GM03348 (cell line): ENCODE data around the gene SNX8.
"Not testable (repeated sequence)": the region's sequence is repeated elsewhere in the genome, so short reads cannot be mapped to it uniquely, and the experiment has no call there.

Experiments used
- DNase-seq: peaks from one replicate; pipeline ENCODE4 v3.0.0; 2012; ENCODE audit warnings: low spot score

The SNX8 gene, protein sequence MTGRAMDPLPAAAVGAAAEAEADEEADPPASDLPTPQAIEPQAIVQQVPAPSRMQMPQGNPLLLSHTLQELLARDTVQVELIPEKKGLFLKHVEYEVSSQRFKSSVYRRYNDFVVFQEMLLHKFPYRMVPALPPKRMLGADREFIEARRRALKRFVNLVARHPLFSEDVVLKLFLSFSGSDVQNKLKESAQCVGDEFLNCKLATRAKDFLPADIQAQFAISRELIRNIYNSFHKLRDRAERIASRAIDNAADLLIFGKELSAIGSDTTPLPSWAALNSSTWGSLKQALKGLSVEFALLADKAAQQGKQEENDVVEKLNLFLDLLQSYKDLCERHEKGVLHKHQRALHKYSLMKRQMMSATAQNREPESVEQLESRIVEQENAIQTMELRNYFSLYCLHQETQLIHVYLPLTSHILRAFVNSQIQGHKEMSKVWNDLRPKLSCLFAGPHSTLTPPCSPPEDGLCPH

DNA sequence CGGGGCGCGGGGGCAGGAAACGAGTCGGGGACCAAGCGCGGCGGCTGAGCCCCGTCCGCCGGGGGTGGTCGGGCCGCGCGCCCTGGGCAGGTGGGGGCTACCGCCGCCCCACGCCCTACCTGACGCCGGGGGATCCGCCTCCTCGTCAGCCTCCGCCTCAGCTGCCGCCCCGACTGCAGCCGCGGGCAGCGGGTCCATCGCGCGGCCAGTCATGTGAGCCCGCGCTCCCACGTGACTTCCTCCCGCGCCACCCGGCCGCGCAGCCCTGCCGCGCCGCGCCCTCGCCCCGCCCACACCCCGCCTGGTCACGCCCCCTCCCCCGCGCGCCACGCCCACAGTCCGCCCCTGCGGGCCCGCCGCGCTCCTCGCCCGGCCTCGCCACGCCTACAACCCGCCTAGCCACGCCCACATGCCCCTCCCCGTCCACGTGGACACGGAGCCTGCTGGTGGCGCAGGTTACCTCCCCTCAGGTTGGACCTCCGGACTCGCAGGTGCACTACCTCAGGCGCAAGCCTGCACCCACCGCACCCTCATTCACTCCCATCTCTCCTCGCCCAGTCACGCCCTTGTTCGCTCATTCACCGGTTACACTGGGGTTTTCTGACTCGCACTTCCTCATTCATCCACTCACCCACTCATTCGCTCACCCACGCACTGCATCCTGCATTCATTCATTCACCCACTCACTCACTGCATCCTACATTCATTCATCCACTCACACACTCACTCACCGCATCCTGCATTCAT, at the start of gene SNX8:
Gene SNX8 (minus strand): TSS at position 233 of the 747 bp plus-strand sequence. CDS start 20 bp downstream, at position 213.
- DNase-seq, result peak; percentile 100

DNA sequence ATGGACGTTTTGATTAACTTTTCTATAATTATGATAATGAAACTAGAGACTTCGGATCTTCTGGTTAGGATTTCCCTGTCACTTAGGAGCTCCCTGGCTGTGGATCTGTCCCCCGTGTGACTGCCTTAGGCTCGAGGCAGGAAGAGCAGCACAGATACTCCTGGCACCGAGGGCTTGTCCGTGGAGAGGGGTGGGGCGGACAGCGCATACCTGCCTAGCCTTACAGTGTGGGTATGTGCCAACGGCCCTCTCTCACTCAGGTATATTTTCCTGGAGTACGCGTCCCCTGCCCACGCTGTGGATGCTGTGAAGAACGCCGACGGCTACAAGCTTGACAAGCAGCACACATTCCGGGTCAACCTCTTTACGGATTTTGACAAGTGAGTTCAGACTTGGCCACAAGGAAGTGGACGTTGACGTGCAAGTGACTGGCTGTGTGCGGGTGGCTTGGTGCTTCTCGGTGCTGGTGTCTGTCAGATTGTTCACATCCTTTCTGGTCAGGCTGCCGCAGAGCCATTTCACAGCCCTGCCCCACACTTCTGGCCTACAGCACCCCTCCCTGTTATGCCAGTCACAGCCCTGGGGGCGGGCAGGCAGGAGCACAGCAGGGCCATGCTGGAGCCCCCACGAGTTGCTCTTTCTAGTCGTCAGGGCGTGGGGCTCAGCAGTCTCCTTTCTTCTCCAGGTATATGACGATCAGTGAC, 48.3 kb upstream of the SNX8 start:
- no peak for DNase-seq

DNA sequence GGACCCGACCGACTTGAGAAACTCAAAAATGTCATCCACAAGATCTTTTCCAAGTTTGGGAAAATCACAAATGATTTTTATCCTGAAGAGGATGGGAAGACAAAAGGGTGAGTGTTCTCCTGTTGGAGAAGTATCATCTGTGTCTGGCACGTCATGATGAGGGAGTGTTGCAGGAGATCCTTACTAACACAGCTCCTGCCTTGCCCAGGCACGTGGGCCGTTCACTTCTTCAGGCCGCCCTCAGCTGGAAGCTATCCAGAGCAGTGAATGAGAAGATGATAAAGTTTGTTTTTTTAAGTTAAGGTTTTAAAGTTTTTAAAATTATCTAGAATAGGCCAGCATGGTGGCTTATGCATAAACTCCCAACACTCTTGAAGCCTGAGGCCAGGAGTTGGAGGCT, 46.6 kb upstream of the SNX8 start:
- no peak for DNase-seq

DNA sequence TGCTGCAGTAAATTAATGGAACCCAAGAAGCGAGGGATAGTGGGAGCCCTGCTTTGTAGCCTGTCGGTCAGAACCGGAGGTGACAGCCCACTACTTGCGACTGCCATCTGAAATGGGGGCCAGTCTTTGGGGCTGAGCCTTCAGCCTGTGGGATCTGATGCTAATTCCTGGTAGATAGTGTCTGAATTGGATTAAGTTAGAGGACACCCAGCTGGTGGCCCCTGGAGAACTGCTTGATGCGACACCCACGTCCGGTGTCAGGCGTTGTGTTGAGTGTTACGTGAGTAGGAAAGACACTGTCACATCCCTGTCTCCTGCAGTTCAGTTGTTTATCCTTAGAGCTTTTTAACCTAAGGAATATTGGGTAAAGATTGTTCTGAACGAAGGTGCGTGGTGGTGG, 45.4 kb upstream of the SNX8 start:
- no peak for DNase-seq

DNA sequence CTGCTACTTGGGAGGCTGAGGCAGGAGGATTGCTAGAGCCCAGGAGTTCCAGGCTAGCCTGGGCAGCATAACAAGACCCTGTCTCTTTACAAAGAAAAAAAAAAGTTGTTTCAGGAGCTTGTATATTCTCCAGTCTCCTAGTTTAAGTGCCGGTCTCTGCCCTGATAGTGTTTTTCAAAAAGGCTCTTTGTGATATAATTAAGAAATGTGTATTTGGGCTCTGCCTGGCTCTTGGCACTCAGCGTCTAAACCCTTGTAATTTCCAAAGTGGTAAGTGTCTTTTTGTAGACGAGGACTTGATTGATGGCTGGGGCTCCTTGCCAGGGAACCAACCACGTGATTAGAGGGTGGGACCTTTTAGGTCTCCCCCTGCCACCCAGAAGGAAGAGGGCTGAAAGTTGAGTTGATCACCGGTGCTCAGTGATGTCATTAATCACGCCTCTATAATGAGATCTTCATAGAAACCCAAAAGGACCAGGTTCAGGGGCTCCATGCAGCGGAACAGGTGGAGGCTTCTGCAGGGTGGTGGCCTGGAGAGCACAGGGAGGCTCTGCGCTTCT, 44.8 kb upstream of the SNX8 start:
- DNase-seq, result no peak

DNA sequence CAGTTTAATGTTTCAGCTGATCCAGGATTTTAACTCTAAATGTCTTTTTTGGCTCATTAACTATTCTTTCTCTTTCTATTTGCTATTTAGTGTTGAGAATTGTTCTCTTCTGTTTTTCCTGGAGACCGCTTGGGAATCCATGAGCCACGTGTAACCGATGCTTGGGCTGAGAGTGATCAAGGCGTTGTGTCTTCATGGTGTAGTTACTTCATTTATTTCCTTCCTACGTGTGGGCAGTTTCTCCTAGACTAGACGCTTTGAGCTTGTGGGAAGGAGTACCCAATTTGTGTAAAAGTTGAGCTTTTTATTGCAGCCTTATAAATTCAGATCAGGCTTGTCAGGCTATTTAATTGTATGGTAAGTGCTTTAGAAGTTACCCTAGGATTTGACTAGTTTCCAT, 43.3 kb upstream of the SNX8 start:
- no peak for DNase-seq

DNA sequence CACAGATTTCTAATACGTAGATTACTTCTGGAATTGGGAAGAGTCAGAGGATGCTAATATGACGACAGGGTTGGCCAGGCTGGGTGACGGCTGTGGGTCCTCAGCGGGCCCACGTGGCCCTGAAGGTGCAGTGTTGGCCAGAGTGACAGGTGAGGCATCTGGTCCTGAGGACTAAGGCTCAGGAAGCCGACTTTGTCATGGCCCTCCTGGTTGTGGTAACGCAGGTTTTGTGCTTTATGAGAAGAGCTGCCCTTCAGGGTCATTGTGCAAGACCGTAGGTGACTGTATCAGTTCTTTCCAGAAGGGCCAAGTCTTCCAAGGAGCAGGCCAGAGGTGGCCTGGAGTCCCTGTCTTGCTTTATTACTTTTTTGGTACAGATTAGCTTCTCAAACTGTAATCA, 42.9 kb upstream of the SNX8 start:
- no peak for DNase-seq

DNA sequence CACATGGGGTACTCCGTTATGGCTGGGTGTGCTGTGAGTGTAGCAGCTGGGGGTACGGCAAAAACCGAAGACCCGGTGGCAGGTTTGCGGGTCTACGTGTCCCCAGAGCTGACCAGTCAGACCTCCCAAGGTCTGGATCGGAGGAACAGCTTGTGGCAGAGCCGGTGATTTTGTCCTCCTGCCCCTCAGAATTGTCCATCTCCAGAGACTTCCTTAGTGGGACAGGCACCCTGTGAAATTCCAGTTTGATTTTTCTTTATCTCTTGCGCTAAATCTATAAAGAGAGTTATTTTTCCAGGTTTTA, 41.4 kb upstream of the SNX8 start:
- DNase-seq, result no peak

DNA sequence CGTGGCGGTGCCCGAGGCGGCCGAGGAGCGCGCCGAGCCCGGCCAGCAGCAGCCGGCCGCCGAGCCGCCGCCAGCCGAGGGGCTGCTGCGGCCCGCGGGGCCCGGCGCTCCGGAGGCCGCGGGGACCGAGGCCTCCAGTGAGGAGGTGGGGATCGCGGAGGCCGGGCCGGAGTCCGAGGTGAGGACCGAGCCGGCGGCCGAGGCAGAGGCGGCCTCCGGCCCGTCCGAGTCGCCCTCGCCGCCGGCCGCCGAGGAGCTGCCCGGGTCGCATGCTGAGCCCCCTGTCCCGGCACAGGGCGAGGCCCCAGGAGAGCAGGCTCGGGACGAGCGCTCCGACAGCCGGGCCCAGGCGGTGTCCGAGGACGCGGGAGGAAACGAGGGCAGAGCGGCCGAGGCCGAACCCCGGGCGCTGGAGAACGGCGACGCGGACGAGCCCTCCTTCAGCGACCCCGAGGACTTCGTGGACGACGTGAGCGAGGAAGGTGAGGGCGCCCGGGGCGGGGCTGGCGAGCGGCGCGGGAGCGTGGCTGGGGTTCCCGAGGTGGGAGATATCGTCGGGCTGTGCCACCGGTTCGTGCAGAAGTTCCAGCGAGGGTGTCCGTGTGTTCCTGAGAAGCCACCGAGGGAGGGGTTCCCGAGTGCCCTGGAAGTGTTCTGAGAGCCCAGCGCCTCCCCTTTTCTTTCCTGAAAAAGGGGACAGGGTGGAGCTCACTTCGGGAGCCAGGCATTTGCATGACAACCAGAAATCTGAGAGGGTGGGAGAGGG, 40.9 kb upstream of the SNX8 start:
- peak; percentile 47 for DNase-seq

DNA sequence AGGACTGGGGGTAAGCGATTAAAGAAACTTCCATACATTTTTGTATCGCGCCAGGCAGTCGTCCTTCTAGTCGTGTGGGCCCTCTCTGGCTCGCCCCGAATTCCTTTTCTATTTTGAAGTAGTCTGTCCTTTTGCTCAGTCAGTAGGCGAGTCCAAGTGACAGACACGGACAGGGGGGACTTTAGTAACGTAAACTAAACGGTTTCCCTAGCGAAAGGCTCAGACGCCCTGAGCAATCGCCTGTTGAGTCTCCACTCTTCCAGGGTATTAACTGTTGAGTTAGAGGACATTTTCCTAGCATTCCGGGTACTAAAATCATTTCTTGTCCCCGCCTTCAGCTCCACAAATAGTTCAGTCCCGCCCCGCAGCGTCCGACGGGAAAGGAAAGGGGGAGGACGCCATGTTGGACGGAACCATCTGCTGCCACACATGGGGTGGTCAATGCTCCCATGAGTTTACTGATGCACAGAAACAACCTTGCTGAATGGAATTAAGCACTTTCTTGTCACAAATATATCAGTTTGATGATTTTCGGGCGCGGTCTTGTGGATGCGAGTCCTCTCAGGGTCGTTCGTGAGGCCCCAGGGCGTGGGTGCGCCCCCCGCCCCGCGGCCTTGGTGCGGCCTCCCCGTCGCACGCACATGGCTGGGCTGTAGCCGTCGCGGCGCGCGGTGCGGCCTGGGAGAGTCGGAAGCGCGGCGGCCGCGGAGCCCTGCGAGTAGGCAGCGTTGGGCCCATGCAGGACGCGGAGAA, 40.1 kb upstream of the SNX8 start, which contains the start of gene EIF3B:
Gene EIF3B (plus strand): TSS at position 642 of the 753 bp plus-strand sequence. CDS start 95 bp downstream, at position 737.
- DNase-seq, result peak; percentile 96

DNA sequence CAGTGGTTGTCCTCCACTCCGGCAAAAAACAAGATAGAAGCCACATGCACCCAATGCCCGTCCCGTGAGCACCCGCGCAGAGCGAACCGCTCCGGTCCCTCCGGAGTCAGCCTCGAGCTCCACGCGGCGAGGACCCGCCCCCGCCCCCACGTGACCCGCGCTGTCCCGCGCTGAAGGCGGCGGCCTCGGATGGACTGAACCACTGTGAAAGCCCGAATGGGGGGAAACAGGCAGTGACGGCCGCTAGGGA, 39.6 kb upstream of the SNX8 start:
- DNase-seq, result peak; percentile 97

DNA sequence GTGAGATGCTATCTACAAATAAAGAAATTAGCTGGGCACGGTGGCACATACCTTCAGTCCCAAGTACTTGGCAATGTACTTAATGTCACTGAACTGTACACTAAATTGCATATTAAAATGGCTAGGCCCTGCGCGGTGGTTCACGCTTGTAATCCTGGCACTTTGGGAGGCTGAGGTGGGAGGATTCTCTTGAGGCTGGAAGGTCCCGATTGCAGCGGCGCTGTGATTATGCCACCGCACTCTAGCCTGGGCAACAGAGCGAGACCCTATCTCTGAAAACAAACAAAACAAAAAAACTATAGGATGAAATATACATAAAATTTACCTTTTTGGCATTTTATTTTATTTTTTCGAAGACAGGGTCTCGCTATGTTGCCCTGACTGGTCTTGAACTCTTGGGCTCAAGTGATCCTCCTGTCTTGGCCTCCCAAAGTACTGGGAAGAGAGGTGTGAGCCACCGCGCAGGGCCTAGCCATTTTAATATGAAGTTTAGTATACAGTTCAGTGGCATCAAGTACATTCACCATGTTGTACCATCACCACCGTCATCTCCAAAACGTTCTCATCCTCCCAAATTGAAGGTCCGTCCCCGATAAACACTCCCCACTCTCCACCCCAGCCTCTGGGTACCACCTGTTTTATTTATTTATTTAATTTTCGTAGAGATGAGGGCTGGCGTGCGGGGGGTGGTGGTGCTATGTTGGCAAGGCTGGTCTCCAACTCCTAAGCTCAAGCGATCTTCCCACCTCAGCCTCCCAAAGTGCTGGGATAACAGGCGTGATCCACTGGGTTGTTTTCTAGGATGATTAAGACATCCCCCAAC, 39.1 kb upstream of the SNX8 start:
- no peak for DNase-seq

DNA sequence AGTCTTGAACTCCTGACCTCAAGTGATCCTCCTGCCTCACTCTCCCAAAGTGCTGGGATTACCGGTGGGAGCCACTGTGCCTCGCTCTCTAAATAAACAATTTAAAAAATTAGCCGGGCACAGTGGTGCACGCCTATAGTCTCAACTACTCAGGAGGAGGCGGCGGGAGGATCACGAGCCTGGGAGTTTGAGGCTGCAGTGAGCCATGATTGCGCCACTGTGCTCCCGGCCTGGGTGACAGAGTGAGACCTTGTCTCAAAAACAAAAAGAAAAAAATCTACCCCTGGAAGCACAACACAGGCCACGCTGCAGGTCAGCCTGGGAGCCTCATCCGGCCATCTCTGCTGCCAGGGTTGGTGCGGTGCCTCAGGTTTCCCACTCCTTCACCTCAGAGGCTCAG, 36.6 kb upstream of the SNX8 start:
- no peak for DNase-seq

DNA sequence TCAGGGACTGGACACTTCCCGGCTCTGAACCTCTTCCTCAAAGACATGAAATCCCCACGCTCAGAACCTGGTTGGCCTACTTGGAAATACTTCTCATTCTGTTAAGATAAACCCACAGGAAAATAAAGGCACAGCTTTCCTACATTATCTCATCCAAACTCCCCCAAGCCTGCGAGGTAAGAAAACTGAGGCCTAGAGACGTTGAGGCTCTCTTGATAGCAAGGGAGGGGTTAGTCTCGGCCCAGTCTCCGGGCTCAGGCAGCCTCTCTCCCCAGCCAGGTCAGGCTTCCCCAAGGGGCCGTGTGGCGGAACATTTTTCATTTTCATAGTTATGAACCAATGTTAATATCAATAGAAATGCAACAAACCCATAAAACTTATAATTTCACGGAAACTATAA, 35.8 kb upstream of the SNX8 start:
- DNase-seq, result no peak

DNA sequence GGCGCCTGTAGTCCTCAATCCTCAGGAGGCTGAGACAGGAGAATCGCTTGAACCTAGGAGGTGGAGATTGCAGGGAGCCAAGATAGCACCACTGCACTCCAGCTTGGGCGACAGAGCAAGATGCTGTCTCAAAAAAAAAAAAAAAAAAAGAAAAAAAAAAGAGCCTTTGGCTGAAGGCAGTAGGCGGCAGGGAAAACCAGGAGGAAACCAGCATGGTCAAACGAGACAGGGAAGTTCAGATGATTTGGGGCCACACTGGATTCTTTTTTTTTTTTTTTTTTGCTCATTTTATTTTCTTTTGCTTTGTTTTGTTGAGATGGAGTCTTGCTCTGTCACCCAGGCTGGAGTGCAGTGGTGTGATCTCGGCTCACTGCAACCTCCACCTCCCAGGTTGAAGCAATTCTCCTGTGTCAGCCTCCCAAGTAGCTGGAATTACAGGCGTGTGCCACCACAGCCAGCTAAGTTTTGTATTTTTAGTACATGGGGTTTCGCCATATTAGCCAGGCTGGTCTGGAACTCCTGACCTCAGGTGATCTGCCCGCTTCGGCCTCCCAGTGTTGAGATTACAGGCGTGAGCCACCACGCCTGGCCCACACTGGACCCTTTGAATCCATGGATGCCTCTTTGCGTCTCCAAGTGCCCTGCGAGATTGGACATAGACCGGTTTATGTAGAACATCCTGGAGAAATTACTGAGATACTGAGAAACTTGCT, 33.3 kb upstream of the SNX8 start:
- not testable (repeated sequence) for DNase-seq

DNA sequence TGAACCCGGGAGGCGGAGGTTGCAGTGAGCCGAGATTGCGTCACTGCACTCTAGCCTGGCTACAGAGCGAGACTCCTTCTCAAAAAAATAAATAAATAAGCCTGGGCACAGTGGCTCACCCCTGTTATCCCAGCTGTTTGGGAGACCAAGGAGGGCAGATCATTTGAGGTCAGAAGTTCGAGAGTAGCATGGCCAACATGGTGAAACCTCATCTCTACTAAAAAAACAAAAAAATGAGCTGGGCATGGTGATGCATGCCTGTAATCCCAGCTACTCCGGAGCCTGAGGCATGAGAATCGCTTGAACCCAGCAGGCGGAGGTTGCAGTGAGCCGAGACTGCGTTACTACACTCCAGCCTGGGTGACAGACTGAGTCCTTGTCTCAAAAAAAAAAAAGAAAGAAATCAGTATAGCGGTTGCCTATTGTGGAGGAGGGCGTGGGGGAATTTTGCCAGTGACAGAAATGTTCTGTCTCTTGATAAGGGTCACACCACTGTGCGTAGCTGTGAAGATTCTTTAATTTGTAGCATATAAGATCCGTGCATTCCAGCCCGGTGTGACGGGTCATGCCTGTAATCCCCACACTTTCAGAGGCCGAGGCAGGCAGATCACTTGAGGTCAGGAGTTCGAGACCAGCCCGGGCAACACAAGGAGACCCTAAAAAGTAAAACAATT, 22.5 kb upstream of the SNX8 start:
- DNase-seq, result no peak

DNA sequence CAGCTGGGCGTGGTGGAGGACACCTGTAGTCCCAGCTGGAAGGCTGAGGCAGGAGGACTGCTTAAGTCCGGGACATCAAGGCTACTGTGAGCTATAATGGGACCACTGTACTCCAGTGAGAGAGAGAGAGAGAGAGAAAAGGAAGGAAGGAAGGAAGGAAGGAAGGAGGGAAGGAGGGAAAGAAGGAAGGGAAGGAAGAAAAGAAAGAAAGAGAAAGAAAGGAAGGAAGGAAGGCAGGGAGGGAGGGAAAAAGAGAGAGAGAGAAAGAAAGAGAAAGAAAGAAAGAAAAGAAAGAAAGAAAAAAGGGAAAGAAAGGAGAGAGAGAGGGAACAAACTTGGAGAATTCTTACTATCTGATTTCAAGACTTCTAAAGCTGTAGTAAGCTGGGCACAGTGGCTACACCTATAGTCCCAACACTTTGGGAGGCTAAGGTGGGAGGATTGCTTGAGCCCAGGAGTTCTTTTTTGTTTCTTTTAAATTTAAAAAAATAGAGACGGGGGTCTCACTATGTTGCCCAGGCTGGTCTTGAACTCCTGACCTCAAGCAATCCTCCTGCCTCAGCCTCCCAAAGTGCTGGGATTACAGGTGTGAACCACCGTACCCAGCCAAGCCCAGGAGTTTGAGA, 18.5 kb upstream of the SNX8 start:
- not testable (repeated sequence) for DNase-seq

DNA sequence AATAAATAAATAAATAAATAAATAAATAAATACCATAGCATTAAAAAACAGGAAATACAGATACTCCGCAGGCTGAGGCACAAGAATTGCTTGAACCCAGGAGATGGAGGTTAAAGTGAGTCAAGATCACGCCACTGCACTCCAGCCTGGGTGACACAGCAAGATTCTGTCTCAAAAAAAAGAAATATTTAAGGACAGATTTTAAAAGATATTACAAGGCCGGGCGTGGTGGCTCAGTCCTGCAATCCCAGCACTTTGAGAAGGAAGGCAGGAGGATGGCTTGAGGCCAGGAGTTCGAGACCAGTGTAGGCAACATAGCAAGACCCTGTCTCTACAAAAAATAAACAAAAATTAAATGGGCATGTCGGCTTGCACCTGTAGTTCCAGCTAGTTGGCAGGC, 17.5 kb upstream of the SNX8 start:
- DNase-seq, result no peak

DNA sequence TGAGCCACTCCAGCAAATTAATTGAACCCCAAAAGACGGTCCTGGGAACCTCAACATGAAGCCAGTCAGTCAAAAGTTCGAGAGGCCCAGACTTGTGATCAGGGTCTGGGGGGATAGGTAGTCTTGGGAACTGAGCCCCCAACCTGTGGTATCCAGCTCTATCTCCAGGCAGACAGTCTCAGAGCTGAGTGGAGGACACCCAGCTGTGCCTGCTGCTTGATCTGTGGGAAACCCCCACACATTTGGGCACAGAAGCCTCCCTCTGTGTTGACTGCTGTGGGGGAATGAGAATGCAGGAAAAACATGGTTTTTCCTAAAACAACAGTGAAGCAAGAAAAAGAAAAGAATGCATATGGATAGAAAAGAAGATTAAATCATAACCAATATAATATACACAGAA, 16.3 kb upstream of the SNX8 start:
- DNase-seq, result no peak
